Stimulated activated CD8-positive, alpha-beta memory T cell treated with anti-CD3 and anti-CD28 coated beads, Interleukin-7, amount 100 ng/mL, for 48 hours (primary cell): ENCODE data around the gene AP2A1.
"Not testable (repeated sequence)": the region's sequence is repeated elsewhere in the genome, so short reads cannot be mapped to it uniquely, and the experiment has no call there.

Source experiments
- DNase-seq, 2 donors: peaks; one replicate each; pipeline ENCODE4 v3.0.0-alpha.2; 2020; ENCODE audit warnings: low read depth in 1 of 2; ENCODE audit errors: extremely low read depth in 1 of 2

The AP2A1 gene

DNA sequence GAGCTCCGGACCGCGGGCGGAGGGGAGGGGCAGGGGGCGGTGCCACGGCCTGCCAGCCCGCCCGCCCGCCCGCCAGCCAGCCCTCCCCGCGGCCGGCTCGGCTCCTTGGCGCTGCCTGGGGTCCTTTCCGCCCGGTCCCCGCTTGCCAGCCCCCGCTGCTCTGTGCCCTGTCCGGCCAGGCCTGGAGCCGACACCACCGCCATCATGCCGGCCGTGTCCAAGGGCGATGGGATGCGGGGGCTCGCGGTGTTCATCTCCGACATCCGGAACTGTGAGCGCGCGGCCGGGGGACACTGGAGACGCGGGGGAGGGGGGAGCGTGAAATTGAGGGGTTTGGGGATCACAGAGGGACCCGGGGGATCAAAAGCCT is at the start of gene AP2A1:
TSS of gene AP2A1 (plus strand) at position 72 of the 370 bp plus-strand sequence. CDS start at position 205, 133 bp downstream.
- DNase-seq, result no peak

DNA sequence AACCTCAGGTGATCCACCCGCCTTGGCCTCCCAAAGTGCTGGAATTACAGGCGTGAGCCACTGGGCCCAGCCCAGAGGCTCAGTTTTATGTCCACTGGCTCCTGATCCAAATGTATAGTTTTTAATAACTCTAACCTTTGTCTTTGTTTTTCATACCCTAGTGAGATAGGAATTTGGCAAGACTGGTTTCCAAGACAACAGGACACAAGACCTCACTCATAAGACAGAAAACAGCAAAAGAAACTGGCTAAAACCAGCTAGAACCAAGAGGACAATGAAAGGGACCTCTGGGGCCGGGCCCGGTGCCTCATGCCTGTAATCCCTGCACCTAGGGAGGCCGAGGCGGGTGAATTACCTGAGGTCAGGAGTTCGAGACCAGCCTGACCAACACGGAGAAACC is 48.3 kb upstream of the AP2A1 start:
- no peak for DNase-seq

DNA sequence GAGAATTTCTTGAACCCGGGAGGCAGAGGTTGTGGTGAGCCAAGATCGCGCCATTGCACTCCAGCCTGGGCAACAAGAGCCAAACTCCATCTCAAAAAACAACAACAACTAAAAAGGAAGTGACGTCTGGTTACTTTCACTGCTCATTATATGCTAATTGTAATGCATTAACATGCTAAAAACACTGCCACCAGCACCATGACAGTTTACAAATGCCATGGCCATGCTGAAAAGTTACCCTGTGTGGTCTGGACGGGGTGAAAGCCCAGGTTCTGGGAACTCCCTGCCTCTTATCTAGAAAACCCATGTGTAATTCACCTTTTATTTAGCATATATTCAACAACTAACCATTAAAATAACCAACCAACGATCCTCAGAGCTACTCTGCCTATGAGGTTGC is 47.8 kb upstream of the AP2A1 start:
- DNase-seq, result no peak

DNA sequence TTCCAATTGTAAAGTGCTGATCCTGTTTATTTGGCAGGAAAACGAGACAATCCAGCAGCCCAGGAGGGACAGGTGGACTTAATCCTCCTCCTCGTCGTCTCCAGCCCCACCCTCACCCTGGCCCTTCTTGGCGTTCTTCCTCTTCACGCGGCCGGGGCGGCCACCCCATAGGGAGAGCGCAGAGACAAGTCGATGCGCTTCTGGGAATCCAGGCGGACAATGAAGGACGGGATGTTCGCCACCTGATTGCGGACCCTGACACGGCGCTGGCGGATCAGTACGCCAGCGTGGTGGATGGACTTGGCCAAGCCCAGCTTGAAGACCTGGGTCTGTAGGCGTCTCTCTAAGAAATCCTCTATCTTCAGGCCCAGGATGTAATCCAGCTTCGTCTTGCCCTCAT is 47.4 kb upstream of the AP2A1 start:
- DNase-seq, result not testable (repeated sequence)

DNA sequence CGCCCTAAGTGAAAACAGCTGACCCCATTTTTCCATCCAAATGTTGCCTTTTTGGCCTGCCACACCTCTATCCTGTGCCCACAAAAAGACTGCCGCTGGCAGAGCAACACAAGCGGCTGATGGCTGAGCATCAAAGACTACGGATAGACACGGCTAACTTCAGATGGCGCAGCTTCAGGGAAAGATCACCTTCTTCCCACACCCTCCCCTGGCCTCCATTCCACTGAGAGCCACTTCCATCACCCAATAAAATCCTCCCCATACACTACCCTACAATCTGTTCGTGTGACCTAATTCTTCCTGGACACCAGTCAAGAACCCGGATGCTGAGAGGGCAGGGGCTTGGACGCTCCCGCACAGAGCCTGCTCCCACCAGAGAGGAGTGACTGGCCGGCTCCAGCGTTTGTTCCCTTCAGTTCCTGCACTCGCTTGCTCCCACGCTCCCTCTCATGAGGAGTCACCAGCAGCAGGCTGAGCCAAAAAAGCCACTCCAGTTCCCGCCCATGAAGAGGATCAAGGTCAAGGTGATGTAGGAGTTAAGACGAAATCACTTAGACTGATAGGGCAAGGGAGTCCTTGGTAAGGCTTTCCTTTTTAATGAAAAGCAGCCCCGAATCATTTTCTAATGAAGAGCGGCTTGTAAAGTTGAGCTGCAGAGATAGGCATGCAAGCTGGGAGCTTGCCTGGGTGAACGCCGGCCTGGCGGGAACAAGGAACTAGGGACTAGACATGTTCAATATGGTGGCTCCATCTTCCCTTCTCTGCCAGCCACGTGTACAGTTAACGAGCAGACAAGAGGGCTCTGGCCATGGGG is 39.4 kb upstream of the AP2A1 start:
- DNase-seq, result no peak

DNA sequence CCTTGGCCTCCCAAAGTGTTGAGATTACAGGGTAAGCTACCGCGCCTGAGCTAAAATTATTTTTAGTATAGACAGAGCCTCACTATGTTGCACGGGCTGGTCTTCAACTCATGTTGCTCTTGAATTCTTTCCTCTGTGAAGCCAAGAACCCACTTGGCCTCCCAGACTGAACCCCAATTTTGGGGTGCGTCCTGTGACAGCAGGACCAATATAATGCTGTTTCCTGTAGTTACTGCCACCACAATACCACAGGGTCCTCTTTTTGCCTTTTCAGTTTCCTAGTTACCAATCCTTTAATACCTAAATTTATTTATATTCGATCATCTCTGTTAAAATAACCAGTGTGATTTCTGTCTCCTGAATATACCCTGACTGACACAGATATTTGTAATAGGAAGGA is 36.6 kb upstream of the AP2A1 start:
- no peak for DNase-seq

DNA sequence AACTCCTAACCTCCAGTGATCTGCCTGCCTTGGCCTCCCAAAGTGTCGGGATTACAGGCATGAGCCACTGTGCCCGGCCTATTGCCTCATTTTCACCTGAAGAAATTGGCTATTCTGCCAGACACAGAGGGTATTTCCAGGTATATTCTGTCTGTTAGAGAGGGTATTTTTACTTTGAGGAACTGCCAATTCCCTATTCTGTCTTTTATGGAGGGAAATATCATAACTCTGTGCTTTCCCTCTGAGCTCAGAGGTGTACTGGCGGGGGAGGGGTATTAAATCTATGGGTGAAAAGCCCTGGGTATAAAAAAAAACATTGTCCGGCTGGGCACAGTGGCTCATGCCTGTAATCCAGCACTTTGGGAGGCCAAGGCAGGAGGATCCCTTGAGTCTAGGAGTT is 28.5 kb upstream of the AP2A1 start:
- no peak for DNase-seq

DNA sequence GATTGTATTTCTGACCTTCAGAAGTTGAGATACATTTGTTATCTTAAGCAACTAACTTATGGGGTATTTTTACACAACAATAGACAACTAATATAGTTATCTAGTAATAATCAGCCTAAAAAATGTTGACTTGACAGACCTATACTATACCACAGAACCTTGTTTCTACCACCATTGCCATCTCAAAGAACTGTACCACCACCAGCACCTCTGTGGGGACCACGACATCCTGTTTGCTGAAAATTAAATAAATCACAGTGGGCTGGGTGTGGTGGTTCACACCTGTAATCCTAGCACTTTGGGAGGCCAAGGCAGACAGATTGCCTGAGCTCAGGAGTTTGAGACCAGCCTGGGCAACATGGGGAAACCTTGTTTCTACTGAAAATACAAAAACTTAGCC is 27.7 kb upstream of the AP2A1 start:
- DNase-seq, result no peak

DNA sequence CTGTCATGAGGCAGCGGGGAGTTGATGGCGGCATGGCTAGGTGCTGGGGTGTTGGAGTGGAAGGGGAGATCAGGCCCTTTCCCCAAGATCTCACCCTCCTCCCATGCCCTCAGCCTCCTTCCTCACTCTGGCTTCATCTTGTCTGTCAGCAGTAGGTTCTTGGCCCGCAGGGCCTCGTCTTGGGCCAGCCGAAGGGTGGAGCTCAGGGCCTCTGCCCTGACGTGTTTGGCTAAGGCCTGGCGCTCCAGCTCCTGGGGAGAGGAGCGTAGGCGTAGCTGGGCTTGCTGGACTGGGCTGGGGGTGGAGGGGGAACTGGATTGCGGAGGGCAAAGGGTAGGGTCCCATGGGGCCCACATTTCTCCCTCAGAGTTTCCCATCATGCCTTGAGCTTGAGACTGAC is 26.9 kb upstream of the AP2A1 start:
- no peak for DNase-seq

DNA sequence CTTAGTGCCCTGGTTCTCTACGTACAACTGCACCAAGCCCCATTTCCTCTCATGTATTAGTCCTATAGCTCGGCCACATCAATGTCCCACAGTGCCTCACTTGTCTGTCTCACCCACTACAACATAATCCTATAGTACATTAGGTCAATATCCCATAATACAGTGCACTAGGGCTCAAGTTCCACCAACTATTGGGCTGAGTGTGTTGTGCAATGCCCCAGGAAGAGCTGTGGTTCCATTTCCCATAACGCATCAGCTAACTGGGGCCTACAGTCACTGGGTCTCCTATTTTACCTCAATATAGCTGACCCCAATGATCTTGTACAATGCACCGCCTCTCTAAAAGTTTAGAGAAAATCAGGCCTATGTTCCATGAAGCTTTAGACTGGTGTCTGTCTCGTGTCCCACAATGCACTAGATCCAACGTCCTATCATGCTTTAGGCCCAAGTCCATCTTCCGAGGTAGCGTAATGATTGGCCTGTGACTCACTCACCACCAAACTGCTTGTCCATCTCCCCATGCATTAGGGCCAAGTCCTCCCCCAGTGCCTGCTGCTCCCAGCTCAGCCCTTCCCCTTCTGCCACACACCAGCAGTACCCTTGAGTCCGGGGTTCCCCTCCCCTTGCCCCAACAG is 25.5 kb upstream of the AP2A1 start:
- DNase-seq, result no peak

DNA sequence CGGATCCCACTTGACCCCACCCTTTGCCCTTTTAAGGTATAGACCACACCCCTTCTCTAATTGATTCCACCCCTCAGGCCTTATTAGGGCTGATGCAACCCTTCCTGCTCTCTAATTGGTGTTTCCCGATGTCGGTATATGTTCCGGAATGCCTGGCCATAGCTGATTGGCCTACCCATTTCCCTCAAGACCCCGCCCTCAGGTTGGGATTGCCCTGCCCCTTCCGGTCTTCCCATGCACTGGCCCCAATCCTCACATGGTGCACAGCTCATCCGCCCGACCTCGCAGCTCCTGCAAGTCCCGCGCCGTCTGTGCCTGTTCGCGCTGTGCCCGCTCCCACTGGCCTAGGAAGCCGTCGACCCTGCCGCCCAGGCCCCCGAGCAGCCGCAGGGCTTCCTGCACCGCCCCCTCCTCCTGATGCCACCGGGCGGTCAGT is 21.8 kb upstream of the AP2A1 start:
- DNase-seq, result no peak

DNA sequence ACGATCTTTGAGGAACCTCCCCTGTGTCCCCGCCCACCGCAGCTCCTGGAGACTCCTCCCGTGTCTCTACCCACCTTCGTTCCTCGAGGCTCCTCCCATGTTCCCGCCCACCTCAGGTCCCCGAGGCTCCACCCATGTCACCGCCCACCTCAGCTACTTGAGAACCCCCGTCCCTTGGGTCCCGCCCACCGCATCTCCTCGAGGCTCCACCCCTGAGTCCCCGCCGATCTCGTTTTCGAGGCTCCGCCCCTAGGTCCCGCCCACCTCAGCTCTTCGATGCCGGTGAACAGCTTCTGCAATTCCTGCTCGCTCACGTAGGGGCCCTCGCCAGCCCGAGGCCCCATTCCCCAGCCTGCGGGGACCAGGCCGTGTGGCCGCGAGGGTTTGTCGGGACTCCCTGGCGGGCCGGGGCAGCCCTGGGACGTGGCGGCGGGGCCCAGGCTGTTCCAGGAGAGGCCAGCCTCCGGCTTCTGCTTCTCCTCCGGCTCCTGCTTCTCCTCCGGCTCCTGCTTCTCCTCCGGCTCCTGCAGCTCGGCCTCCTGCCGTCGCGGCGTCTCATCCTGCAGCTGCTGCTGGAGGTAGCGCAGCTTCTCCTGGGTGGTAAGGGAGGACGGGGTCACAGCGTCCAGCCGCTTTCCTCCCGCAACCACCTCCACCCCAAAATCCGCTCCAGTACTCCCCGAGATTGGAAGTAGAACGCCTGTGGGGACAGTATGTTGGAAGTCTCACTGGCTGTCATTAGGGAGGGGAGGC is 20.4 kb upstream of the AP2A1 start:
- peak; percentile 35 to 69 for DNase-seq

DNA sequence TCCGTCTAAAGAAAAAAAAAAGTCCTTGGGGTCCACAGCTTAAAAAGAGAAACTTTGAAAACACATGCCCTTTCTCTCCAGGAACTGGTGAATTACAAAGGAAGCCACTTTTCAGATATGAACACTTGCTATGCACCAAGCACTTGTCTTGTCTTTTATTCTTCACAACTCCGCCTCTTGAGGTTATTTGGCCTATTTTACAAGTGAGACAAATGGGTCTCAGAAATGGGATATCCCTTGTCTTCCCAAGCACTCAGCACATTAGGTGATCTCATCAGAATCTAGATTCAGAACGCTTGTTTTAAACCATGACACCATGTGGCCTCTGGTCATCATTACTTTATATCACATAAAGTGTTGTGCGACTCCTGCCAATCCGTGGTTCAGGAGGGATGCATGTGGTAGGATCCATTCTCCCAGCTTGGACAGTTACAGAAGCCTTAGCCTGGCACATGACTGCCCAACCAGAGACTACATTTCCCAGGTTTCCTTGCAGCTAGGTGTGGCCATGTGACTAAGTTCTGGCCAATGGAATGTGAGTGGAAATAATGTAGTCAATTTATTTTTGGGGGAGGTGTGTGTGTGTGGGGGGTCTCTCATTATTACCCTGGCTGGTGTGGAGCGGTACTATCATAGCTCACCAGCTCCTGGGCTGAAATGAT is 17.6 kb upstream of the AP2A1 start:
- DNase-seq, result no peak

DNA sequence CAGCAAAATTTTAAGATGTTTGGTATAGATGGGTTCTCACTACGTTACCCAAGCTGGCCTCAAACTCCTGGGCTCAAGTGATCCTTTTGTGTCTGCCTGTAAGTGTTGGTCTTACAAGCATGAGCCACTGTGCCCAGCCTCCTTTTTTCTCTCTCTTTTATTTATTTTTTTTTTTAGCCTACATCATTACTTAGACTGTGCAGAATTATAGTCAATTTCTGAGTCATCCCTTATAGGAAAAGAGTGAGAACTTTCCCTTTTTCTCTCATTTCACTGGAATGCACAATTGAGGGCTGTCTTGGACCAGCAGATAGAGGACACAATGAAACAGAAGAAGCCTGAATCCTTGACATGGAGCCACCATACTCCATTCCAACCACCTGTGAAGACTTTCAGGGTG is 17.0 kb upstream of the AP2A1 start:
- DNase-seq, result no peak

DNA sequence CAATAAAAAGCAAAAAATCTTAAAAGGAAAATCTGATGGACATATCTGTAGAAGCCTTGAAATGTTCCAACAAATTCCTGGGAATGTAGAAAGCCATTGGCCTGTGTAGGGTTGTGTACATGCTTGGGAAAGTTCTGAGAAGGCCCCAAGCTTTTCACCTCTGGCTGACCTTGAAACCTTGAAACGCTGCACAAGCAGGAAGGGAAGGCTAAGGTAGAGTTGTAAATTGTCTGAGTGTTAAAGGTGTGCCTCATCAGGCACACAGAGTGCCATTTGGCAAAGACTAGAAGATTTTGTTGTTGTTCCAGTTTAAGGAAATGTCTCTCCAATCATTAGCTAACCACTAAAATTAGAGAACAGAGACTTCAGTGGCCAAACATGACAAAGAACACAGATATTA is 14.1 kb upstream of the AP2A1 start:
- no peak for DNase-seq

DNA sequence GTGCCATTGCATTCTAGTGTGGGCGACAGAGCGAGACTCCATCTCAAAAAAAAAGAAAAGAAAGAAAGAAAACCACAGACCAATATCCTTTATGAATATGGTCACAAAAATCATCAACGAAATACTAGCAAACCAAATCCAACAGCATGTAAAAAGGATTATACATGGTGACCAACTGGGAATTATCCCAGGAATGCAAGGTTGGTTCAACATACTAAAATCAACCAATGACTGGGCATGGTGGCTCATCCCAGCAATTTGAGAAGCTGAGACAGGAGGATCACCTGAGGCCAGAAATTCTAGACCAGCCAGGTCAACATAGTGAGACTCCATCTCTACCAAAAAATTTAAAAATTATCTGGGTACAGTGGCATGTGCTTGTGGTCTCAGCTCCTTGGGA is 10.8 kb upstream of the AP2A1 start:
- DNase-seq, result no peak

DNA sequence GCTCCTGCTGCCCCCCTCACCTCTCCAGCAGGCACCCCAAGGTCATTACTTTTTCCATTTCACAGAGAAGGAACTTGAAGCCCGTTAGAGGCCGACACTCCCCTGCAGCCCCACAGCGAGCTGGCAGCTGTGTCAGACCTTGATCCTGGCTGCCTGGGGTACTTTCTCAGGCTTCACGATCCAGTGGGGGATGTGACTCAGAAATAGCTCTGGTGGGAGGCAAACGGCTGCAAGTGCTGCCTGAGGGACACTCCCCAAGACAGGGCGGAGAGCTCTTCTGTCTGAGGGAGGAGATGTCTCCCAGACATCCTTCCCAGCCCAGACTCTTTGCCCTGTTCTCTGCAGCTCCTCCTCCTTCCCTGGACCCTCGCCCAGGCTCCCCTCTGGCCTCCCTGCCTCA is 8.5 kb upstream of the AP2A1 start:
- DNase-seq, result no peak

DNA sequence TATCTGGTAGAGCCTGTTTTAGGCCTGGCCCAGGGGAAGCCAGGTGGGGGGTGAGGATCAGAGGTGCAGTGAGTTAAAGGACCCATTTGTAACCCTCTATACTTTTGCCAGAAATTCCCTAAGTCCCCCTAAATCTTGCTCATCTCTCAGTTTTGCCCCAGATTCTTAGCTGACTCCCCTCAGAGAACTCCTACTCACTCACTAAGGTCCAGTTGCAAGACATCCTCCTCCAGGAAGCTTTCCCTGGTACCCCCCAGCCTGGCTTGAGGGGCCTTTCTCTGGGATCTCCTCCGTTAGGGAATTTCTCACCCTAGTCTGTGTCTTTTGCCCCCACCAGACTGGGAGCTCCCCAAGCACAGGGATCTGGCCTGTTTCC is 5.6 kb upstream of the AP2A1 start:
- no peak for DNase-seq

DNA sequence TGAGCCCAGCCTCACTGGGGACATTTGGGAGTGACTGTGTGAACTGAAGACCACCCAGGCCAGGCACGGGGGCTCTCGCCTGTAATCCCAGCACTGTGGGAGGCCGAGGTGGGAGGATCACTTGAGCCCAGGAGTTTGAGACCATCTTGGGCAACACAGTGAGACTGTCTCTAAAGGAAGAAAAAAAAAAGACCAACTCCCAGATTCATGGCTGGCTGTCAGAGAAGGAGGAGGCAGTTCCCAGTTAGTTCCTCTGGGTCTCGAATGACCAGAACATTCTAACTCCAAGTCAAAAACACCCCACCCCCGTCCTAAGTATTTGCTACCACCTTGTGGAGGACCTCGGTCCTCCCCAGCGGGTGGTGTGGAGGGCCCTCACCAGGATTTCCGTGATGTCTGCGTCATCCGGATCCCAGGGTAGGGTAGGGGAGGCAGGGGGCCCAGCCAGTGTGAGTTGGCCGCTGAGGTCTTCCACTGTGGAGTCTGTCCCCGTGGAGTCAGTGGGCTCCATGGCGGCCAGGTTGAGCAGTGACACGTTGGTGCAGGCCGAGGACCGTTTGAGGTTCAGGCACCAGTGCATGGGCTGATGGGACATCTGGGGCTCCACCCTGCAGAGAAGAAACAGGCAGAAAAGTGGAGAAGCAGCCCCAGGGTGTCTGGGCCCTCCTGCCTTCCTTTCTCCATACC is 5.0 kb upstream of the AP2A1 start:
- DNase-seq, result no peak

DNA sequence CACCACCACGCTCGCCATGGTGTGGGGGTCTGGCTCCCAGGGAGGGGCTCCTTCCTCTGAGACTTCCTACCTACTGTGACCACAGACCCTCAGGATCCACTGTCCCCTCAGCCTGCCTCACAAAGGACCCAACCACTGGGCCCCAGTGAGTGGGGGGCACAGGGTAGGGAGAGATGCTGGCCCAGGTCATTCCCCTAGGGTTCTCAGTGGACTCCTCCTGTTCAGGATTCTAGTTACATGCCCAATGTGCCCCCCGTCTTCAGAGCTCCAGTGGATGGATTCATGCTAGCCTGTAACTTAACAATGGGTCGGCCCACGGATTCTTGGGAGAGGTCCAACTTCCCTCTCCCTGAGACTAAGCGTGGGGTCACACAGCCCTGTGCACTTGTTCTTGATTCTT is 3.6 kb upstream of the AP2A1 start, which contains the start of gene TSKS:
TSS of gene TSKS (minus strand) at position 77 of the 400 bp plus-strand sequence. CDS start at position 18, 59 bp downstream.
- no peak for DNase-seq

DNA sequence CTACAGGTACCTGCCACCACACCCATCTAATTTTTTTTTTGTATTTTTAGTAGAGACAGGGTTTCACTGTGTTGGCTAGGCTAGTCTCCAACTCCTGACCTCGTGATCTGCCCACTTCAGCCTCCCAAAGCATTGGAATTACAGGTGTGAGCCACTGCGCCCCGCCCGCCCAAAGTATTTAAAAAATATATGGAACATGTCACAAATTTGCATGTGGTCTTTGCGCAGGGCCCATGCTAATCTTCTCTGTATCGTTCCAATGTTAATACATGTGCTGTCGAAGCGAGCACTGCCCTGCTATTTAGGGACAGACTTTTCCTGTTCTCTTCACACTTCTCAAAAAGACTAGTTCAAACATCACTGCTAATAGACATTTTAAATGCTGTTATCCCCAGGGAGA is 2.5 kb upstream of the AP2A1 start:
- DNase-seq, result no peak
